GM21367 (cell line): Measurements from ENCODE around the gene MTCH2.

Experiments used
- ATAC-seq: cut with Tn5 transposase; IDR thresholded peaks from one replicate; pipeline ENCODE4 v1.9.1; 2021; ENCODE audit not compliant: unreplicated experiment

Gene MTCH2

DNA sequence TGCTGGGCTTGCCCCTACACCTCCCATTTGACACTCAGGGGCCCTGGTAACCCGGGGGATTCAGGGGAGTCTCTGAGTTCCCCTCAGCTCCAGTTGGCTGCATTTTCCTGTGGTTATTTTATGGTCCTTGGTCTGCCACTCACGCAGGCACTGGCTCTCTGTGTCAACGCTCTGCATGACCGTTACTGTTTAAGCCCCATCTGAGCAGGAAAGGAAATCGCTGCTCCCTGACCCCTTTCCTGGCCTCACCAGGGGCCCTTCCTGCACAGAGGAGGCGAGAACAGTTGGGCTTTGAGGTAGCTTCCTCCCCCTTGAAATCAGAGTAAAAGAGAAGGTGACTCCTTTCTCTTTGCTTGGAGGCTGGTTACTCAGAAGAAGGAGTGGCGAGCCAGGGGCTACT, 50.6 kb downstream of the MTCH2 start:
- ATAC-seq, result no peak

DNA sequence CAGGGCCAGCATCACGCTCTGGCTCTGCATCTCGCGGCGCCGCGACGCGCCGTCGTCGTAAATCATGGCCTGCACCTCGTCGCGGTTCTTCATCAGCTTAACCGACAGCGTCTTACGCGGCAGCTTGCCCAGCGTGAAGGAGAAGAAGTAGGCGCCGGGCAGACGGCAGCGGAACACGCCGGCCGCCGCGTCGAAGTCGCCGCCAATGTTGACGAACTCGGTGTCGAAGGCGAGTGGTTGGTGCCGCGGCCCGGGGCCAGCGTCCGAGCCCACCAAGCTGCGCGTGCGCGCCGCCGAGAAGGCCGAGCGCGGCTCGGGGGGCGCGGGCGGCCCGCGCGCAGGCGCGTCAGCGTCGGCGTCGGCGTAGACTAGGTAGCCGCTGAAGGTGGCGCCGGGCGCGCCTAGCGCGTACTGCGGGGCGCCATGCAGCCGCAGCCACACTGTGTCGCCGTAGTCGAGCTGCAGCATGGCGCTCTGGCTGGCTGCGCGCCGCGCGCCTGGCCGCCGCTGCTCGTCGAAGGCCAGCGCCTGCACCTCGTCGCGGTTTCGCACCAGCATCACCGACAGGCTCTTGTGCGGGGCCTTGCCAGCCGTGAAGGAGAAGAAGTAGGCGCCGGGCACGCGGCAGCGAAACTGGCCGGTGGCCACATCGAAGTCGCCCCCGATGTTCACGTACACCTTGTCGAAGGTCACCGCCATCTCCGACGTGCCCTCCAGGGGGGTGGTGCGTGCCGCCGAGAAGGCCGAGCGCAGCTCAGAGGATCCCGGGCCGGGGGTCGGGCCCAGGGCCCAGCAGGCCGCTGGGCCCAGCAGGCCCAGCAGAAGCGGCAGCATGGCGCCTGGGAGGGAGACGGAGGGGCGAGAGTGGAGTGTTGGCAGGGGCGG, 52.1 kb downstream of the MTCH2 start:
- no peak for ATAC-seq

- no peak for ATAC-seq
These were observed 52.8 kb downstream of the MTCH2 start for GRCh38 chr11:47589584-47589976.

- ATAC-seq, result no peak
These were observed 53.2 kb downstream of the MTCH2 start for GRCh38 chr11:47589118-47589517.

- no peak for ATAC-seq
These were observed 54.5 kb downstream of the MTCH2 start for GRCh38 chr11:47587723-47588326.

GRCh38 chr11:47587039-47587716, 55.2 kb downstream of the MTCH2 start:
- ATAC-seq, result no peak

DNA sequence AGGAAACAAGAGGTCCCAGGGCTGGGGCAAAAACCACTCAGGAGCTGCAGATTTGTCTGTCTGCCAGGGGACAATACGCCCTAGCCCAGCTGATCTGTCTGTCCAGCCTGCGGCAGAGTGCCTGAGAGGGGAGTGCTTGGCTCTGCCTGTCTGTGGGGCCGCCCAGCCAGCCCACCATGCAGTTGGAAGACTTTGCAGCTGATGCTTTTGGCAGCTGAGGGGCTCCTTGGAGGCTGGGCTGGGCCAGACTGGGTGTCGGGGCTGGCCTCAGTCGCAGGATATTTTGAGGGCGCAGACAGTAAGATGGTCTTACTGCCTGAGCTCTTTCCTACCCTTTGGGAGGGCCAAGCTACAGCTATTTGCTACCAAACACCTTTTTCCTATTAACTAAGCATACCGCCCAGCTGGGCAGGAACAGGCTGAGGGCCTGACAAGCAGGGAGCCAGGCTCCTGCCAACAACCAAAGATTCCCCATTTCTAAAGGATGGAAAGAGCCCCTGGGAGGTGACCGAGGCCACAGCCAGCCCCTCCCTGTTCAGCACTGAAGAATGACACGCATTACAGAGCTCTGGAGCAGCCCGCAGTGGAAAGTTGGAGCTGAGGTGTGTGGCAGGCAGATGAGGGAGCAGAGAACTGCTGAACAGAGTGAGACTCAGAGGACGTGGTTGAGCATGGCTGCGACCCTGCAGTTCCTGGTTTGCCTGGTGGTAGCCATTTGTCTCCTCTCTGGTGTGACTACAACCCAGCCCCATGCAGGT, 56.1 kb downstream of the MTCH2 start, which contains the start of gene FAM180B:
Gene FAM180B (plus strand): TSS at position 581 of the 758 bp plus-strand sequence. CDS start 91 bp downstream, at position 672.
- no peak for ATAC-seq

GRCh38 chr11:47583844-47584243, 58.5 kb downstream of the MTCH2 start:
- ATAC-seq, result no peak

DNA sequence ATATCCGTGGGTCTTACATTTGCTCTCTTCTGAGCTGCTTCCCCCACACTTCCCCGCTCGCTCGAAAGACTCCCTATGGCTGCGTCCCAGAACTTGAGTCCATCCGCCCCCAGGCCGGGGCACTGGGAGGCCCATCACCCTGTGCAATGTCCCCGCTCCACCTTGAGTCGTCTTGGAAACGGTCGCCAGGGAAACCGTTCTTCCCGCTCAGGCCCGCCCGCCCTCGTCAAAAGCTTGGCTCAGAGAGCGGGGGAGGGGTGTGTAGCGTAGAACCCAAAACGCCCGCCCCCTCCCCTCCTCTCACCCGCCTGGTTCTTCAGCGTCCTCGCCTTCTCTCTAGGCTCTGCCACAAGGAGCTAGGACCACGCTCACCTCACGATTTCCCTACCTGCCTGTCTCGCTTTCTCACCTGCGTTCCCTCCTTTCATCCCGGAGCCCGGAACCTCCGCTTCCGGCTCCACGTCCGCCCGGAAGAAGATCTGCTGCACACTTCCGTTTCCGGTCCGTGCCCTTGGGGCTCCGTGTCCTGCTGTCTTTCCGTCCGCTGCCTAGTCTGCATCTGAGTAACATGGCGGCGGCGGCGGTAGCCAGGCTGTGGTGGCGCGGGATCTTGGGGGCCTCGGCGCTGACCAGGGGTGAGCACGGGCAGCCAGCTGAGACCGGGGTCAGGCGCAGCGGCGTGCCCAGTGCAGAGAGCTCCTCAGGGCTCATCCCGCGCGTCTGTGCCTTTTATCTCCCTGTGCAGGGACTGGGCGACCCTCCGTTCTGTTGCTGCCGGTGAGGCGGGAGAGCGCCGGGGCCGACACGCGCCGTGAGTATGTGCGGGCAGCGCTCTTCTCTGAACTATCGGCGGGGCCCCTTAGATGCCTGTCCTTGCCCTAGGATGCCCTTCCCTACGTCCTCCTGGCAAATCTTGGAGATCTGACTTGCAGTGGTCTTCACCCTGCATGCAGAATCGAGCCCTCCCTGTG, 63.5 kb downstream of the MTCH2 start, which contains the start of the genes KBTBD4 and NDUFS3:
Gene KBTBD4 (minus strand): TSS at position 447 of the 971 bp plus-strand sequence. CDS start 19 bp downstream, at position 428.
Gene NDUFS3 (plus strand): TSS at position 551 of the 971 bp plus-strand sequence. CDS start 18 bp downstream, at position 569.
- peak; percentile 83 for ATAC-seq

GRCh38 chr11:47577460-47578041, 64.8 kb downstream of the MTCH2 start:
- ATAC-seq, result no peak

DNA sequence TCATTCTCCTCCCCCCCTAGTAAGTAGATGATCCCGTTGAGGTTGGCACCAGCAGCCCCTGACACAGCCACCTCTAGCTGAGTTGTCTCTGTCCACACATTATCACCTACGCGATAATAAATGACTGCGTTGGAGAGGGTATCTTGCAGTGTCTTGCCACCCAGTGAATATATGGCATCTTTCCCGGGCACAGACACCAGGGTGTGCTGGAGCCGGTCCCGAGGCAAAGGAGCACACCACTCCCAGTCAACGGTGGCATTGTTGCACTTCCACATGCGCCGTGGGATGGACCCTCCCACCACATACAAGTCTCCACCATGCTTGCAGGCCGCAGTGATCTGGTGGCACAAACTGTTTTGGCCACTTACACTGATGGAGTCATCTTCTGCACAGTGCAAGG, 69.0 kb downstream of the MTCH2 start:
- no peak for ATAC-seq

DNA sequence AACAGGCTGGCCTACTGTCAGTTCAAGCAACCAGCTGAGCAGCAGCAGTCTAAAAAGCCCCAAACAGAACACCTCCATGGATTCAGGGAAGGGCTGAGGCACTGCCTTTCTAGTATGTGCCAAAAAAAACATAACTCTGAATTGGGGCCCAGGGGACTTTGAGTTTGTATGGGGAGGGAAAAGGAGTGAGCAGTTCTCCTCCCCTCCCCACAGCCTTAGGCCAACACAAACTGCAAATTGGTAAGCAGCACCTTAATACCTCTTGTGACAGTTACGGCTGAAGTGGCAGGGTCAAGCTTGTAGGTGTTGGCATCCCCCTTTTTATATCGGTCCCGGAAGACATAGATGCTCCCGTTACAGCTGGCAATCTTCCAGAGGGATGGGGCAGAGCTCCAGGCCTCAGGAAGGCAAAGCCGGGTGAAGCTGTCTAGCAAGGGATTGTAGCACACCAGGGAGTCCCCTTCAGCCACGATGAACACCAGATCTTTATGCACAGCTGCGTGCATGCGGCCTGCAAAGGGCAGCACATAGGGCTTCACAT, 69.6 kb downstream of the MTCH2 start:
- ATAC-seq, result no peak

- no peak for ATAC-seq
These were observed 70.5 kb downstream of the MTCH2 start for GRCh38 chr11:47571895-47572294.

DNA sequence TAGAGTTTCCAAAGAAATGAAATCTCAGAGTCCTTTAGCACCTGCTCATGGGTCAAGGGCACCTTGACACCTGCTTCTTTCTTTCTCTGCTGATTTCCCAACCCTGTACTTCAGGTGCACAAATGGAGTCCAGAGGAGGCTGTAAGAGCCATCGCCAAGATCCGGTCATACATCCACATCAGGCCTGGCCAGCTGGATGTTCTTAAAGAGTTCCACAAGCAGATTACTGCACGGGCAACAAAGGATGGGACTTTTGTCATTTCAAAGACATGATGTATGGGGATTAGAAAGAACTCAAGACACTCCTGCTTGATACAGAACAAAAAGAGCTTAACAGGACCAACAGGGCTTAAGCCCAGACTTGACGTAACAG, 71.0 kb downstream of the MTCH2 start:
- ATAC-seq, result no peak

DNA sequence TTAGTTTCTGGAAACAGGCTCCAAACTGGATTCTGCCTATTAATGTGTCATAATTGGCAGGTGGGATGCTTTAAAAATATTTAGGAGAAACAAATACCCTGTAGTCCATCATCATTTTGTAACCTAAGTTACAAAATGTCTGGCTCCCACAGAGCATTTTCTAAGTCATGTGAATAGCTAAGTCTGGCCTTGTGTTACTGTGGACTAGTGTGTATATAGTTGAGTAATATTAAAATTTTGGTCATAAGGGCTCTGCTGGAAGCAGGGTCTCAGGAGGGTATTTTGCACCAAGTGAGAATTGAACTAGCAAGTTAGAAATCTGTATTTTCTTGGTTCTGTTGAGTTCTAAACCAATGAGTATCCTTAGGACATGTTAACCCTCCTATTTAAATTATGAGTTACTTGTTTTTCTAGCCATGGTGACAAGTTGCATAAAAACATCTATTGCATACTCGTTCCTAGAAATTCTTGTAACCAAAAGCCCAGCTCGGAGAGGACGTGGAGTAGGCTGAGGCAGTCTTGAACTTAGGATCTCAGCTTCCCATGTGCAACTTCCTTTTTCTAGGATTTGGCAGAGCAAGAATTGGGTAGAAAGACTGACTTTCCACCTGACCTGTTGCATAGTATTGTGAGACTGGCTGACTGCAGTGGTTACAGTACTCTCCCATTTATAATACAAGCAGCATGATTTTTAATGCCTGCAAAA, 71.6 kb downstream of the MTCH2 start:
- no peak for ATAC-seq

- ATAC-seq, result no peak
These were observed 72.7 kb downstream of the MTCH2 start for GRCh38 chr11:47569646-47570045.
